Tibial nerve (tissue), 4 donors: ENCODE results near the gene MED26. TPM values are rescaled to one million over a fixed set of nuclear protein-coding genes. Genes with fewer than 3 reads are reported as not detected.

Source experiments
- DNase-seq, 2 donors: peaks; one replicate each; pipeline ENCODE4 v3.0.0-alpha.2; 2019; ENCODE audit warnings: low spot score in 2 of 2
- H3K27ac ChIP-seq, 4 donors: fragments of 200-600 bp; sonication (generic) in 3 of 4; one replicate each; pipeline ENCODE4 v1.5.1; 2017 to 2019; ENCODE audit warnings: mild to moderate bottlenecking in 1 of 4
- H3K27me3 ChIP-seq, 2 donors: fragments of 200-600 bp; sonication (generic) in 1 of 2; one replicate each; pipeline versions ENCODE4 v1.5.1 to v1.6.0; 2017 to 2019
- H3K36me3 ChIP-seq, 3 donors: fragments of 200-600 bp; sonication (generic); one replicate each; pipeline ENCODE4 v1.5.1; 2018 to 2019
- H3K4me1 ChIP-seq, 4 donors: fragments of 200-600 bp; sonication (generic) in 3 of 4; one replicate each; pipeline ENCODE4 v1.5.1; 2017 to 2019
- H3K4me3 ChIP-seq, 4 donors: fragments of 200-600 bp; sonication (generic) in 3 of 4; one replicate each; pipeline ENCODE4 v1.5.1; 2017 to 2019; ENCODE audit warnings: mild to moderate bottlenecking in 1 of 4, moderate library complexity in 1 of 4
- H3K9me3 ChIP-seq, 4 donors: fragments of 200-600 bp; sonication (generic) in 3 of 4; one replicate each; pipeline ENCODE4 v1.5.1; 2017 to 2019
- EP300 ChIP-seq, 2 donors: sonication (generic); formaldehyde crosslinking; IDR thresholded peaks; one replicate each; pipeline ENCODE4 v1.6.1; 2017; ENCODE audit warnings: antibody characterized with exemption in 2 of 2, mild to moderate bottlenecking in 1 of 2
- POLR2A ChIP-seq, 2 donors: fragments of 450-650 bp; IDR thresholded peaks; one replicate each; pipeline ENCODE4 v1.6.1; 2017; ENCODE audit warnings: antibody characterized with exemption in 2 of 2, mild to moderate bottlenecking in 2 of 2, moderate library complexity in 2 of 2
- WGBS, 2 donors: methylation state at CpG; one replicate each; pipeline ENCODE4 v1.1.5; 2018; 5-methylcytosine and 5-hydroxymethylcytosine counted together
- total RNA-seq, 4 donors: library from RNA; depleted of rRNA; stranded (reverse); fragments of >200 nt; gene quantifications; one replicate each; pipeline ENCODE4 v1.1.0, GENCODE V29; 2016
- TF ChIP-seq, protein P1 (sequence below), 5 experiments: fragments of 200-600 bp in 3 of 5; fragments of 450-650 bp in 2 of 5; sonication (generic) in 3 of 5; IDR thresholded peaks; one replicate each; pipeline ENCODE4 v1.5.1; 2016 to 2019; ENCODE audit warnings: antibody characterized with exemption in 5 of 5, mild to moderate bottlenecking in 3 of 5, moderate library complexity in 2 of 5

Gene MED26
- total RNA-seq, 4 donors from 2014 or later: 6.1 to 14.2 (median 11.7) TPM

GRCh38 chr19:16659832-16660708, 32.1 kb upstream of the MED26 start, which contains the start of gene SMIM7:
TSS of gene SMIM7 (minus strand) at chr19:16660144. CDS start at chr19:16660110, 34 bp downstream.
- H3K9me3 ChIP-seq: no peaks in the 10 kb centered on the region
- H3K4me1 ChIP-seq: peaks cover 0 to 52% (median 16%) of the 10 kb centered on the region in 4 donors
- peak; percentile 96 for DNase-seq
- peak; percentile 87 to 98 for TF ChIP-seq EP300 (IDR thresholded peaks at IDR 0.05)
- TF ChIP-seq, protein P1, sequence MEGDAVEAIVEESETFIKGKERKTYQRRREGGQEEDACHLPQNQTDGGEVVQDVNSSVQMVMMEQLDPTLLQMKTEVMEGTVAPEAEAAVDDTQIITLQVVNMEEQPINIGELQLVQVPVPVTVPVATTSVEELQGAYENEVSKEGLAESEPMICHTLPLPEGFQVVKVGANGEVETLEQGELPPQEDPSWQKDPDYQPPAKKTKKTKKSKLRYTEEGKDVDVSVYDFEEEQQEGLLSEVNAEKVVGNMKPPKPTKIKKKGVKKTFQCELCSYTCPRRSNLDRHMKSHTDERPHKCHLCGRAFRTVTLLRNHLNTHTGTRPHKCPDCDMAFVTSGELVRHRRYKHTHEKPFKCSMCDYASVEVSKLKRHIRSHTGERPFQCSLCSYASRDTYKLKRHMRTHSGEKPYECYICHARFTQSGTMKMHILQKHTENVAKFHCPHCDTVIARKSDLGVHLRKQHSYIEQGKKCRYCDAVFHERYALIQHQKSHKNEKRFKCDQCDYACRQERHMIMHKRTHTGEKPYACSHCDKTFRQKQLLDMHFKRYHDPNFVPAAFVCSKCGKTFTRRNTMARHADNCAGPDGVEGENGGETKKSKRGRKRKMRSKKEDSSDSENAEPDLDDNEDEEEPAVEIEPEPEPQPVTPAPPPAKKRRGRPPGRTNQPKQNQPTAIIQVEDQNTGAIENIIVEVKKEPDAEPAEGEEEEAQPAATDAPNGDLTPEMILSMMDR (IDR thresholded peaks at IDR 0.05): peak in 3 of 5 experiments; percentile 27 to 49 (median 32)
- TF ChIP-seq POLR2A (IDR thresholded peaks at IDR 0.05): peak; percentile 72 to 87
- no peaks in the 10 kb centered on the region for H3K27me3 ChIP-seq
- peaks cover 4 to 29% (median 7%) of the 10 kb centered on the region in 3 donors for H3K36me3 ChIP-seq
- H3K27ac ChIP-seq: peak within 1 kb of the TSS; percentile 86 to 97 (median 90)
- peak within 1 kb of the TSS; percentile 54 to 87 (median 78) for H3K4me3 ChIP-seq
- 0 to 1% methylated on average over 46 to 49 of the region's 60 CpGs for WGBS, 2 donors

DNA sequence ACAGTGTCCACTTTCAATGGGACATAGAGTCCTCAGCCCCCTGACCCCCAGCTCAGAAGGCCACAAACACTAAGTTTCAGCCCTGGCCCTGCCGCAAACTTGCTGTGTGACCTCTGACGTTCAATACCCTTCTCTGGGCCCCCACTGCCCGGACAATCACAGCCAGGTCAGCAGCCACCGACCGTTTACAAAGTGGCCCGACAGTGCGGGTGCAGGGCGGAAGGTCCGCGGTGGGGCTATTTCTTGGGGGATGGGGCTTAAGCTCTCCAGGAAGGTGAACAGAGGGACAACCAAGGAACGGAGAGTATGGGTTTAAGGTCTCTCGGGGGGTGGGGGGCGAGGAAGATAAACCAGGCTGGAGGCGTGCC, 31.4 kb upstream of the MED26 start:
- no peaks in the 10 kb centered on the region for H3K9me3 ChIP-seq
- 3 to 7% methylated on average over 14 of the region's 14 CpGs for WGBS, 2 donors
- TF ChIP-seq, protein P1 (IDR thresholded peaks at IDR 0.05): no peak
- TF ChIP-seq EP300 (IDR thresholded peaks at IDR 0.05): no peak
- peaks cover 4 to 36% (median 7%) of the 10 kb centered on the region in 3 donors for H3K36me3 ChIP-seq
- peak overlapping the region; percentile 54 to 87 (median 76) for H3K4me3 ChIP-seq
- no peak for DNase-seq
- H3K4me1 ChIP-seq: peaks cover 0 to 59% (median 16%) of the 10 kb centered on the region in 4 donors
- H3K27me3 ChIP-seq: no peaks in the 10 kb centered on the region
- H3K27ac ChIP-seq: peak overlapping the region; percentile 86 to 97 (median 90)

- H3K4me3 ChIP-seq: no peak overlapping the region
- no peak overlapping the region for H3K27ac ChIP-seq
- H3K4me1 ChIP-seq: peaks cover 0 to 60% (median 16%) of the 10 kb centered on the region in 4 donors
- WGBS, 2 donors: 83 to 86% methylated on average over 5 of the region's 5 CpGs
- TF ChIP-seq, protein P1 (IDR thresholded peaks at IDR 0.05): no peak
- TF ChIP-seq POLR2A (IDR thresholded peaks at IDR 0.05): no peak
- H3K27me3 ChIP-seq: no peaks in the 10 kb centered on the region
- DNase-seq: no peak
- H3K9me3 ChIP-seq: no peaks in the 10 kb centered on the region
- peaks cover 4 to 56% (median 24%) of the 10 kb centered on the region in 3 donors for H3K36me3 ChIP-seq
These were observed 29.4 kb upstream of the MED26 start for GRCh38 chr19:16657384-16657783.

DNA sequence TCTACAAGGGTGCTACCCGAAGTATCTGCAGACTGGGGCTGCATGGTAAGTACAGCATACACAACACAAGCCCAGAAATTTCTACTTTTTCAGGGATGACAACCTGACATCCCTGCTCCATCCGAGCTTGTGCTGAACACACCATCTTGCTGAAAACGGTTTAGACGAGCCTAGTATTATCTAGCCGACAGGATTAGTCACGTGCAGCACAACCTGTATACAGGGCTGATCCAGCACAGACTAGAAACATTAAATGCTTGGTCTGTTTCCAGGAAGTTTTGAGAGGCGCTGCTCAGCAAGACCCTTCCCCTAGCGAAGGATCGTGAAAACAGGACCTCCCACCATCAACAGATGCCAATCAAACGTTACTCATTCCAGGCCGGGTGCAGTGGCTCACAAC, 27.7 kb upstream of the MED26 start:
- no peaks in the 10 kb centered on the region for H3K27me3 ChIP-seq
- H3K36me3 ChIP-seq: peaks cover 4 to 73% (median 34%) of the 10 kb centered on the region in 3 donors
- no peak overlapping the region for H3K27ac ChIP-seq
- no peaks in the 10 kb centered on the region for H3K9me3 ChIP-seq
- no peak overlapping the region for H3K4me3 ChIP-seq
- DNase-seq: no peak
- 70 to 89% methylated on average over 11 of the region's 11 CpGs for WGBS, 2 donors
- TF ChIP-seq, protein P1 (IDR thresholded peaks at IDR 0.05): no peak
- peaks cover 0 to 48% (median 13%) of the 10 kb centered on the region in 4 donors for H3K4me1 ChIP-seq

DNA sequence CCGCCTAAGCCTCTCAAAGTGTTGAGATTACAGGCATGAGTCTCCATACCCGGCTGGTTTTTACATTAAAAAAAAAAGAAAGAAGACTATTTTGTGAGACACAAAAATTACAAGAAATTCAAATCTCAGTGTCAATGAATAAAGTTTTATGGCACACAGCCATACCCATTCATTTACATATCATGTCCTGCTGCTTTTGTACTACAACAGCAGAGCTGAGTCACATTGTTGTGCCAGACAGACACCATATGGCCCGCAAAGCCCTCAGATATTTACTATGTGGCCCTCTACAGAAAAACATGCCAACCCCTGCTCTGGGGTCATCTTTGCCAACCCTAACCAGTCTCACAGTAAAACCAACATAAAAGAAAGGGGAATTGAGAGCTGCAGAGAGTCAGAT, 26.6 kb upstream of the MED26 start:
- TF ChIP-seq EP300 (IDR thresholded peaks at IDR 0.05) (no peak), POLR2A (IDR thresholded peaks at IDR 0.05) (no peak)
- TF ChIP-seq, protein P1 (IDR thresholded peaks at IDR 0.05): no peak
- WGBS, 2 donors: 66 to 74% methylated on average over 3 of the region's 3 CpGs
- no peak overlapping the region for H3K27ac ChIP-seq
- H3K9me3 ChIP-seq: no peaks in the 10 kb centered on the region
- peaks cover 0 to 54% (median 15%) of the 10 kb centered on the region in 4 donors for H3K4me1 ChIP-seq
- H3K36me3 ChIP-seq: peaks cover 4 to 84% (median 34%) of the 10 kb centered on the region in 3 donors
- H3K4me3 ChIP-seq: no peak overlapping the region
- no peaks in the 10 kb centered on the region for H3K27me3 ChIP-seq
- no peak for DNase-seq
